Activated naive CD4-positive, alpha-beta T cell (primary cell): ENCODE results near the gene YIPF5.

Experiments
- DNase-seq, 4 experiments: peaks; one replicate each; lab custom pipeline; 2025; lab: John Stamatoyannopoulos, UW

Gene YIPF5

DNA sequence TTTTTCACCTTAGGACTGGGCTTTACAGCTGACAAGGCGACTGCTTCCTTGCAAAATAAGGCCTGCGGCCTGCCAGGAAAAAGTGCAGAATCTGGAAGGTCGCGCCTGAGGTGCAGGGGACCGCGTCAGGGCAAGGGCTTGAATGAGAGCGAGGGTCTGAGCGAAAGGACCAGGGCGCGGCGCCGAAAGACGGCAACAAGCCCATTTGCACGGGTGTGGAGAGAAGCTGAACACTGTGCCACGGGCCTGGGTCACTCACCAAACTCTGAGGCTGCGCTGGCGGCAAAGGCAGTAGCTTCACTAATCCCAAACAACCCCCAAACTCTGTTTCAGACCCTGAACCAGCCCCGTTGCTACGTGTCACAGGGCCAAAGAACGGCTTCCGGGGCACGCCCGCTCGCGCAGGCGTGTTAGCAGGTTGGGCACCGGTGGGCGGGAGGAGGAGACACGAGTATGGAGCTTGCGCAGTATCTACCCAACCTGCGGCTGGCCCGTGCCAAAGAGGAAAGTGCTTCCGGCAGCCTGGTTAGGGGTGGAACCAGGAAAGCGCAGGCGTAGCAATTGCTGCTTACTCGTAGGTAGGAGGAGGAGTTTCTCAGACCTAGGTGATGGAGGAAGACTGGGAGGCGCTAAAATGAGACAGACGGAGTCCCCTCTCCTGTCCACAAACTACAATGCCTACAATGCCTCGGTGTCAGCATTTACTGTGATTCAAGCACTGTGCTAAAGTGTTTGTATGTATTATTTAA lies at the start of gene YIPF5, which contains the start of gene KCTD16:
TSS of gene YIPF5 (minus strand) at position 384 of the 749 bp plus-strand sequence. CDS start 704 bp downstream, outside the sequence.
TSS of gene KCTD16 (plus strand) at position 598 of the 749 bp plus-strand sequence.
- peak; percentile 89 to 94 (median 92) for DNase-seq

DNA sequence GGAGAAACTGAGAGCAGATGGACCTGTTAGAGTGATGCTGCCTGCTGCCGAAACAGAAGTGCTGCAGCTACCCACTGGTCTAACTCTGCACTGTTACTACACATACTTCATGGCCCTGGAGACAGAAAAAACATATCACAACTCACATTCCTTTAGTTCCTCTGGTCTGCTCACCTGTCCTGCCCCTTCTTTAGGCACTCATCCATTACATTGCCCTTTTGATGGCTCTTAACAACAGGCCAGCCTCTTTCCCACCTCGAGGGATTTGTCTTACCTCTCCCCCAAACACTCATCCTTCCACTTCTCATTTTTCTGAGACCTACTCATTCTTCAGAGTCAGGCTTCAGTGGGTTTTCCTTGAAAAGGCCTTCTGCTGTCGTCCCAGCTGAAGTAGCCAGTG lies 49.4 kb upstream of the YIPF5 start:
- DNase-seq: no peak

DNA sequence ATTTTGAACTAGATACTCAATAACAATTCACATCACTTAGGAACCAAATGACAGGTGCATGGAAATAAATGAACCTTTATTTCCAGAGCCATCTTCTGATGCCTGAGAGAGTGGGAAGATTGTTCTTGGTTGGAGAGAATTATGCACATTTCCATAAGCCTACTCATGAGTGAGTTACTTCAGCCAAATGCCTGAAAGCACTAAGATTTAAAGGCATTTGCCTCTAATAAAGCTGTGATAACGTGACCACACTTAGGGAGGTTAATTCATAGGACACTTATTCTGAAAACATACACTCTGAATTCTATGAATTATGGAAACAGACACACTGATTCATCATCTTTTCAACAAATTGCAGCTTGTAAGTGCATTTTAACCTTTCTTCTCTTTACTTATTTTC lies 40.2 kb upstream of the YIPF5 start:
- DNase-seq: no peak

DNA sequence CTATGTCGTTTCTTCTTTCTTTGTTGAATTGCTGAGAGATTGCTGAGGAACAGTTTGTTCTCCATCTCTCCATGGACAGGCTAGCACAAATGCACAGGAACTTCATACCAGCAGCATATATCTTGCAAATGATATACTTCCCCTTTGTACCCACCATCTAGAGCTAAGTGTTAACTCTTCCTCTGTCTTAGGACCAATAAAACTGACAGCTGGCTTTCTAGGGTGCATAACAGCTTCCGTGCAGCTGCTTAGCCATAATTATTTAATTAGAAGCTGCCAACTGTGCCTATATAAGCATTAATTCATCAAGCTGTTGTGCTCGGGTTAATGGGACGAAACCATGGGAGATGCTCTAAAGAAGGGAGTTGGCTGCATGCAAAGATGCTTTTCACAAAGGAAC lies 38.9 kb upstream of the YIPF5 start:
- no peak for DNase-seq

DNA sequence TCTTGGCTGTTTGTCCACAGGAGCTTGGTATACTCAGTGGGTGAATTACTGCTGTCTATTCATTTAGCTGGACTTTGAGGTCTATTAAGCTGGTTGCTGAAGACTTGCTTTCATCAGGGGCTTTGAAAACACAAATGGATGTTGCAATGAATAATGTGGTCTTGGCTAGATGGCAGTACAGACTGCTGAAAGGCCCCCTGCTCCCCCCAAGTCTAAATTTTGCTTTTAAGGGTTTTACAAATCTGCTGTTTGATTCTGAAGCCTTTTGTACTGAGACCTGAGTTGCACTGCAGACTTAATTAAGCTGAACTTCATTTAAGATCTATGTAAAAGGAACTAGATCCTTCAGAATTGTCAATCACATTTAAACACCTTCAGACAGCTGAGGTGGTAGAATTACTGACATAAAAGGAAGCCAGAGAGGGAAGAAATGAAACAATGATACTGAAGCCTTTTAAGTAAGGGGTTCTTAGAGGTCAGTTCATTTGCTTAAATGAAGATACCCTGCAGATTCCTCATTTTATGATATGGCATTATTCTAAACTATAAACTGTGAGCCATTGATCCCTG lies 37.5 kb upstream of the YIPF5 start:
- no peak for DNase-seq

DNA sequence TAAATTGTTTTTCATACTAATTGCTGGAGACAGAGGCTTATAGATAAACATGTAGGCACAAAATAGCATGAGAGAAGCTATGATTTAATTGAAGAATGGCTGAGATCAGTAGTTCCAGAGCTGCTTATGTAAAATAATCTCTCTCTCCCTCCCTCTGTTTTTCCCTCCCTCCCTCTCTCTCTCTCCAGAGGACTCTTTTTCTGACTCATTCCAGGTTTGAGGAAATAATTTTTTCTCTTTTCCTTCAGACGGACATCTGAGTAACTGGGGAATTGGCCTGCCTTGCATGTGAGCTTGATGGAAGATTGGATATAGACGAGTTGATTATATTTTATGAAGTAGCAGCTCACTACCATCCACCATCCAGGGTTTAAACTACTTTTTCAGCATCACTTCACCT lies 35.7 kb upstream of the YIPF5 start:
- no peak for DNase-seq

DNA sequence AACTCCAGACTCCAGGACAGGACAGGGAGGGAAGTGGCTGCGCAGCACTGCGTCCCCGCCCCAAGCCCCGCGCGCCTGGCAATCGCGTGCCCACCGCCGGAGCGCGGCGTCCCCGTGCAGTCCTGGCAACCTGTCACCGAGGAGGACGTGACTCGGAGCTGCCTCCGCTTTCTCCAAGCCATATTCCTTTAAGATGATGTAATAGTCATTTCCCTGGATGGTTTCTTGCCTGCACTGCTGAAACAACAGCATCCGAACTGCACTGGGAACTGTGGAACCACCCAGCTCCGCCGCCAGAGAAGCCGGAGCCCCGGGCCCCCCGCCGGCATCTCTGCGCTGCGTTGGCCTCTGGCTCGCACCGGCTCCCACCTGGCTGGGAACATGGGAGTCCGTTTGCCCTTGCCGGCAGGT lies 34.7 kb upstream of the YIPF5 start:
- no peak for DNase-seq

DNA sequence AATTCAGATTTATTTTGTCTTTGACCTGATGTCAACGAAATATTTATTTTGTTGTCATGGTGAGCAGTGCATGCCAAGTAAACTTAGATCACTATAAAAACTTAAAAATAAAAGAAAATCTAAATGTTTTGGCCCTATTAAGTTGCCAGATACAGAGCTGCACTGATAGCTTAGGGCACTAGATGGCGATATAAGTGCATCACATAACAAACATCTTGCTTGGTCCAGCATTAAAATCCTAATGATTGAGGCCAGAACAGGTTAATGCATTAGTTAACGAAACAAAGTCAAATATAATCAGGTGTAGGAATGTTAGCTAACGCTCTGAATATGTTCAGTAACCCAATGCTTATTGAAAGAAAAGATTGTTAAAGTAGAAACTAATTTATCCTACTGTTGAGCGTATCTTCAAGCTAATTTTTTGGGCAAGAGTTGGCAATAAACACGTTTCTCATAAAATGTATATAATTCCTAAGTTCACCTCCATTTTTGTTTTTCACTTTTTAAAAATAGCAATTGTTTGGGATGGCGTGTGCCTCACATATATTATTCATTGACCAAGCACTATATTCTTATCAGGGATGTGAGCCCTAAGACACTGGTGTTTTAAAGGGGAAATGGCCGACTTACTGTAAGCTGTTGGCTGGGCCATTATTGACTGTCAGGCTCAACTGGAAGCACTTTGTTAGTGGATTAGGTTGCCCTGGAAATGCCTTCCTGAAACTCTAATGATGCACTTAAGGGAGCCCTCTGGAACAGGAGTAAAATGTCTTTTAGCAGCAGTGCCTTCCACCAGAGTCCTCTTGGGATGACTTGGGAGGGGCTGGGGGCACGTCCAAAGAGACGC lies 33.5 kb upstream of the YIPF5 start:
- no peak for DNase-seq

DNA sequence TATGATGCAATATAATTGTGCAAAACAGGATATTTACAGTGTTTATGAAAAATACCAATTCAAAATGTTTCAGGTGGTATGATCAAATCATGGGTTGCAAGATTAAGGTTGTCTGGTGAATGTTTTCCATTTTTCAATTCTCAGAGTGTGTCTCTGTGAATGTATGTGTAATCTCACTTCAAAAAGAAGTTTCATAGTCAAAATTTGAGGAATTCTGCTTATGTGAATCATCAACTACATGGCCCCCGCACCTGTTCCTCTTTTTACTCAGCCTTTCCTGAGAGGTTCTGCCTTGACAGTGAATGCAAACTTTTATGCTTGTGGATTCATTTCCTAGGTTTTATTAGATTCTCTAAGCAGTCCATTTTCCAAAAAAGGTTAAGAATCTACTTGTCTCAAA lies 32.3 kb upstream of the YIPF5 start:
- DNase-seq: no peak

DNA sequence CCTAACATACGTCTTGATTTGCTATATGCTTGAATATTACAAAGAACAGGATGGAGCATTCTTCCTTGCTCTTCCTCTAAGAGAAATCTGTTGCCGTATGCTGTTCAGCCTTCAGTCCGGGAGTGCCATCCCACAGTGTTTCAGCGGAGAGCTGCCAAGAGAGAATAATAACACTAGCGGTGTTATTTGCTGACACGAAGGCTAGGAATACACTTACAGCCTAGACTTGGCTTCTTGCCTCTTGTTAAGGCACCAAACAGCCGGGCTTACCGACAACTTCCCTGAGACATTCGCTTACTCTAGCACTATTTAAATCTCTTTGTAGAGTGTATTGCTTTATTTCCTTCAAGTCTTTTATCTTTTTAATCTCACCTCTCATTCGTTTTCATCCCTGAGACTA lies 31.6 kb upstream of the YIPF5 start:
- DNase-seq: no peak

DNA sequence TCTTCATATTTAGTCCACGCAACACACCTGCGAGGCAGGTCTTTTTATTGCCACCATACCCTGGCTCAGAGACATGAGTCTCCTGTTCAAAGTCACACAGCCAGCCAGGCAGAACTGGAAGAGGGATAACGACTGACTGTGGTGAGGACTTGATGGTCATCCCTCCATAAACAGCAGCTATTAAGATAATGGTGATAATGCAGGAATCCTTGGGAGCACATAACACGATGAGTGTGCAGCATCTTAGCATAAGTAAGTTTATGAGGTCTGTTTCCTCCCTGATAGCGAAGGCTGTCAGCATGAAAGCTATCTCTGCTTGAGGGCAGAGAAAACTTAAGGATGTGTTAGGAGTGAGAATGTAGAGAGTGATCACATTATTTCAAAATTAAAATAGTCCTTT lies 31.1 kb upstream of the YIPF5 start:
- no peak for DNase-seq

DNA sequence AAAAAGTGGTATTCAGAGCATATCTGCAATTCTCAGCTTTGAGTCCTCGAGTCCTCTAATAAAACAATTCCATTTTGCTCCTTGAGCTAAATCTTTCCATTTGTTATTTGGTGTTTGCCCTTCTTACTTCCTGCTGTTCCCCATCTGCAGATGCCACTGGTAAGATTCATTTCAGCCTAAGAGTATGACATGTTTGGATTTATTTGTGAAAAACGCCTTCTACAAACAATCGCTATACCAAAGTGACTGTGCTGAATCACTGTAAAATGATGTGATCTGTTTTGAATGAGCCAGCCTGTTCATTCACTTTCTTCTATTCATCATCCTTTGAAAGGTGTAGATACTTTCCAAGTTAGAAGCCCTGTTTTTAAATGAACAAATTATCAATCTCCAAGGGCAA lies 27.9 kb upstream of the YIPF5 start:
- no peak for DNase-seq

DNA sequence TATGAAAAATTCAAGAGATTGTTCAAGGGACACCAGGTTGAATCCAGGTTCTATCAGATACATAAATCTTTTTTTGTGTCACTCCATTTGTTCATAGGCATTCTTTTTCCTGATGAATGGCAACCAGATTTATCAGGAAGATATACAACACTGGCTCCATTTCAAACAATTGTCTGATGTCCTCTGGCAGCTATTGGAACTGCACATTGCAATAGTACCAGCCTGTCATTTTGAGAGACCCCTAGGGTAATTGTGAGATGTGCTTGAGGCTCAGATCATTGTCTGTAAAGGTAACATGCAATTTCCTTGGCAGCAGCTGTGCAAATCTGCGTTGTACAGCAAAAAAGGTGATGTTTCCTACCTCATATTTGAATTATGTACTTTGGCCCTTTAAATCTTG lies 26.2 kb upstream of the YIPF5 start:
- DNase-seq: no peak

DNA sequence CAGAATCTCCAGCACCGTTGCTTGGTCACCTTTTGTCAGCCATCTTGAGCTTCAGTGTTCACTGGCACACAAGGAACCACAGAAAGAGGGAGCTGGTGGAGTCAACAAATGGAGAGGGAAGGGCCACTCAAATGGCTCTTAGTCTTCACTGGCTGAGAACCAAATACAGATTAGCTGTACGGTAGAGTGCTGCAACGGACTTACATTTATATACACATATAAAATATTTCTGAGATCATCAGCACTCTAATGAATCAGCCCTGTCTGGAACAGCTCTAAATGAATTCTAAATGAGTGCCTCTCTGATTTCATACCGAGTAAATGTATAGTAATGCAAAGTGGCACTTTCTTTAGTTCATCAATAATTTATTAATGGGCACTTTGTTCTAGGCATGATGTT lies 25.0 kb upstream of the YIPF5 start:
- DNase-seq: no peak

DNA sequence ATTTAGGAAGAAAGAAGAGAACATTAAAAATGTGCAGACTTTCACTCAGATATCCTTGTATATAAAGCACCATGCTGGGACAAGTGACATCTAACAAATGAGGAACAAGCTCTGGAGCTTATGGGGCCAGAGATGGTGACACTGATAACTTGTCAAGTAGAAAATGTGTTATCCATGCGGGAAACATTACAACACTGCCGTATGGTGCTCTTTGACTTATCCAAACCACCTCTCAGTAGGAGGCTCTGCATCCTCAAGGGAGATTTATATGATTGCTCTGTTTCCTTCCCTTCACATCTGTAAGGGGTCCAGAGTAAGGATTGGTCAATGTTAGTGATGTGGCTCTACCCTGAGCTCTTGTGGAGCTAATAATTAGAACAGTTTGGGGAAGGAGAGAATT lies 23.7 kb upstream of the YIPF5 start:
- DNase-seq: no peak

DNA sequence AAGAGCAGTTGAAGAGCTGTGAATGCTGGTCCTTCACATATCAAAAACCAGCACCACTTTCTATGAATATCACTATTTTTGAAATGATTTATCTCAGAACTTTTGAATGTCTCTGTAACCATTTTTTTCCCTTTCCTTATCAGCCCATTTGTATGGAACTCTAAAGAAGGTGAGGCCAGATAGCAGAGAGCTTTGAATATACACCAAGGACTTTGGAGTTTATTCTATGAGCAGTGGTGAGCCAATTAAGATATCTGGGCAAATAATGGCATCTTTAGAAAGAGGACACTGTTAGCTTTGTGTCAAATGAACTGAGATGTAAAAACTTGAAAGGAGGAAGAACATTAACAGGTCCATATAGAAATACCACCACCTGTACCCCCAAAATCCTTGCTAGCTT lies 22.2 kb upstream of the YIPF5 start:
- DNase-seq: no peak

DNA sequence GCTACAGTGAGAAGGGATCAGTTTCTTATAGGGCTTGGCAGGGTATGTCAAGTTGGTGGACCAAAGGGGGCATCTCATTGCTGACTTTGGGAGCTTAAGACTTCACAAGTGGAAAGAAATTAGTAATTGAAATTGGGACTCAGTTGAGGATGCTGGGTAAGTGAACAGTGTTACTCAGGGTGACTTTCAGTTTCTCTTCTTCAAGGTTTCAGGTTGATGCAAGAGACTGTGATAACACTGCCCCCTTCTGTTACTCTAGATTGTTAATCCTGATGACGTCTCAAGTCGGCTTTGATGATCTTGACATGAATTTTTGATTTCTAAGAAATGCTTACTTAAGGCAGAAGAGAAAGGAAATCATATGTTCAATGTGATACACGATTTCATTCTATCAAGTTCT lies 21.5 kb upstream of the YIPF5 start:
- no peak for DNase-seq

DNA sequence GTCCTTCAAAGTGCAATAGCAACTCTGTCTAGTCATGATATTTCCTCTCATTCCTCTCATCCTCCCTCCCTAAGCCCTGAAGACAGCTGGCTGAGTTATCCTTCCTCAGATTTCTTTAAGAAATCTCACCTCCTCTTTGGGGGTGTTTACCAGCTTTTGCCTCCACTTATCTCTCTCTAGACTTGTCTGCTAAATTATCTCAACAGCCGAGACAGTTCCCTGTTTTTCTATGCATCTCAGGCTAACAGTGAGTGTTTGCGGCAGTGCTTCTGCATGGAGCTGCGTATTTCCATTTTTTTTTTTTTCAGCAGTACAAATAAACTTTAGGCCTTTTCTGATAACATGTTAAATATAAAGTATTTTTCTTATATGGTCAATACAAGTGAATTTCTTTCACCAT lies 21.1 kb upstream of the YIPF5 start:
- DNase-seq: no peak

DNA sequence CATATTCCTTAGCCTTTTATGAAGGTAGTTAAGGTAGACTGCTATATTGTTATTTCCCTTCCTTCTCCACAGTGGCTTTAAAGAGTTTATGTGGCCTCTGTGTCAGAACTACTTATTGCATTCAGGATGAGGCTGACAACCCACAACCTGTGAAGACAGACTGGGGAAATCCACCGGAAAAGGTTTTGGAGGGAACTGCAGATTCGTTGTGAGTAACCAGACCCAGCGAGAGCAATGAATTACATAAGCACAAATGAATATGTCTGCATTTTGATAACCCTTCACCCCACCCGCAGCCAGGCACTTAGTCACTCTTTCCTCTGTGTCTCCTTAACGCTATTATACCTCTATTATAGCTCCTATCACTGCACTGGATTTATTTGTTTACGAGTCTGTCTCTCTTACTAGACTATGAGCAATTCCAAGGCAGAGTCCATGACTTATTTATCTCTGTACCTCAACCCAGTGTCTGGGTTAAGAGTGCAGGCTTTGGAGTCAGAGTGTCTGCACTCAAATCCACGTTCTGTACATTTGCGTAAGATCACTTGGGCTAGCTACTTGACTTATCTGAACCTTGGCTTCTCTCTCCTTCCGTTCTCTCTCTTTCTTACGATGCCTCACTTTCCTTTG lies 19.5 kb upstream of the YIPF5 start:
- peak in 3 of 4 experiments; percentile 5 to 43 (median 29) for DNase-seq

DNA sequence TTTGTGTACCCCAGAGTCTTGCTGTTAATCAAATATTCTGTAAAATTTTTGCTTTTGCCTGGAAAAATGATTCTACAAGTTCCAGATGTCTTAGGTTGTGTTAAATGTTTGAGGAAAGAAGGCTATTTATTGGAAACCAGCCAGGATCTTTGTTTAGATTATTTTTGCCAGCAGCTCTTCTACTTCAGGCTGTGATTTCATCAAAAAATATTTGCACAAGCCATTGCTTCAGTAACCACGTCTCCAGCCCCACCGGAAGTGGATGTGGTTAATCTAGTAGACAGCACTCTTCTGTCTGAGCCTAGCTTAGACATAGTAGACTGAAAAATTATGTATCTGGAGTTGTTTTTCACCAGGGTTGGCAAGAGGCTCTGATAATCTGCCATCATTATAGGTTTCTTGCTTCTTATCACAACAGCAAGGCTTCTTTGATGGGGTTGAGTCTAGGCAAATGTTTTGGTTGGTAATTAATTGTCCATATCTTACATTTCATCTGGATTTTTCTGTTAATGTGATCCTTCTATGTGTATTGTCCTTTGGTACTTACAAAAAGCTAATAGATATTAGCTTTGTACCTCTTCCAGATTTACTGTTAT lies 17.3 kb upstream of the YIPF5 start:
- DNase-seq: peak; percentile 4 to 58 (median 32)

DNA sequence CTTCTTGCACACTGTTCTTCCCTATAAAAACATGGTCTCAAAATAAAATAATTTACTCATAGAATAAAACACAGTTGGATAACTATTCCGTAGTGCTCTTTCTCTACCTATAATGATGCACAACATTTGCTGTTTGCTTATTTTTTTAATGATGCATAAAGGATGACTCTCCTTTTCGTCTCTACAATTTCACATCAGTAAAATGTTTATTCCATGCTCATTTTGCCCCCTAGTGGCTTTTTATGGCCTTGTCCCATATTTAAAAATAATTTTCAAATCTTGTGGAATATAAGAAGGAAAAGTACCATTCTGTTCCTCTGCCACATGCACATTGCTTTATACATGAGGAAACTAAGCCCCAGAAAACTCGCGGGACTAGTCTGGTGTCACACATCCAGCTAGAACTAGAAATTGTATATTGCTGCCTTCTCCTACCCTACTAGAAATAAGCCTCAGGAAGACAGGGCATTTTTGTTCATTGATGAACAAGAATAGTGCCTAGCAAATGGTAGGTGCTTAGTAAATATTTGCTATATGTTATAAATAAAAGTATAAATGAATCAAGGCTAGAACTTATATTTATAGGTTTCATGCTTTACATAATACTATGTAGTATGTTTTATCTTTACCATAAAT lies 12.9 kb upstream of the YIPF5 start:
- no peak for DNase-seq

DNA sequence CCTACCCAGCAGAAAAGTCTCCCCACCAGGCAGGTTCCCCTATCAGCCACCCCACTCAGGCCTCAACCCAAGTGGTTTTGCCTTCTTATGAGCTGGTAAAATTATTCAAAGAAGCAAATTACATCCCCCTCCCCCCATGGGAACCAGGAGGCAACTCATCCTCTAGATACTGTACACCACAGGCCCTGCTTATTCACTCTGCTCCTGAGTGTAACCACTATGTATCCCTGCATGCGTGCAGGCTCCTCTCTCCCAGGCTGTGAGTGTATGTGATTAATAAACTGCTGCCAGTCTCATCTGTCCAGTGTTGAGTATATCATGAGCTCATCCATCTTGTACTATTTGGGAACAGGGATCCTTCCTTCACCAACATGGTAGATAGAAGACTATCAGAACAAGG lies 8.8 kb upstream of the YIPF5 start:
- no peak for DNase-seq
